ENCODE data around the gene CD3E. TPM values are rescaled to one million over a fixed set of nuclear protein-coding genes. Genes with fewer than 3 reads are reported as not detected.
"Not testable (repeated sequence)": the region's sequence is repeated elsewhere in the genome, so short reads cannot be mapped to it uniquely, and the experiment has no call there.

The CD3E gene
- total RNA-seq, 1 donor from 2014 or later = 9.9 TPM

- intact Hi-C loops (cut with DNase I) = no loop called here
- no peaks in the 10 kb centered on the region for H3K9me3 ChIP-seq
- TF ChIP-seq CTCF (IDR thresholded peaks at IDR 0.05) = no peak
- ATAC-seq (no peak), DNase-seq (no peak)
- H3K4me3 ChIP-seq = no peak overlapping the region
- no peaks in the 10 kb centered on the region for H3K36me3 ChIP-seq
- no peaks in the 10 kb centered on the region for H3K27me3 ChIP-seq (ENCODE audit: low read depth)
- no peak overlapping the region for H3K27ac ChIP-seq
- H3K4me1 ChIP-seq = no peaks in the 10 kb centered on the region
These were observed 2.8 kb upstream of the CD3E start for GRCh38 chr11:118301600-118302195.

GRCh38 chr11:118304227-118304567 is 333 bp upstream of the CD3E start:
- ATAC-seq = no peak
- Histone ChIP-seq H3K27me3 (ENCODE audit: low read depth) (no peaks in the 10 kb centered on the region), H3K4me3 (no peak overlapping the region), H3K9me3 (no peaks in the 10 kb centered on the region), H3K36me3 (no peaks in the 10 kb centered on the region), H3K4me1 (no peaks in the 10 kb centered on the region), H3K27ac (no peak overlapping the region)
- intact Hi-C loops (cut with DNase I) = no loop called here
- no peak for DNase-seq
- no peak for TF ChIP-seq CTCF (IDR thresholded peaks at IDR 0.05)

- intact Hi-C loops (cut with DNase I) = no loop called here
- Histone ChIP-seq H3K27me3 (ENCODE audit: low read depth) (no peaks in the 10 kb centered on the region), H3K27ac (no peak overlapping the region), H3K36me3 (no peaks in the 10 kb centered on the region), H3K4me1 (no peaks in the 10 kb centered on the region), H3K9me3 (no peaks in the 10 kb centered on the region), H3K4me3 (peak overlapping the region; percentile 33)
- DNase-seq (no peak), ATAC-seq (peak in 1 of 2 donors; percentile 32)
- TF ChIP-seq CTCF (IDR thresholded peaks at IDR 0.05) = no peak
These were observed 1.2 kb downstream of the CD3E start for GRCh38 chr11:118305726-118306125.

- Histone ChIP-seq H3K4me1 (no peaks in the 10 kb centered on the region), H3K27me3 (ENCODE audit: low read depth) (no peaks in the 10 kb centered on the region), H3K9me3 (no peaks in the 10 kb centered on the region), H3K4me3 (peak overlapping the region; percentile 5), H3K36me3 (no peaks in the 10 kb centered on the region), H3K27ac (no peak overlapping the region)
- TF ChIP-seq CTCF (IDR thresholded peaks at IDR 0.05) = no peak
- no peak for ATAC-seq
- DNase-seq = no peak
- intact Hi-C loops (cut with DNase I) = no loop called here
These were observed 2.0 kb downstream of the CD3E start for GRCh38 chr11:118306556-118306955.

GRCh38 chr11:118308995-118309528 is 4.5 kb downstream of the CD3E start:
- H3K27me3 ChIP-seq (ENCODE audit: low read depth); intact Hi-C loops (cut with DNase I); H3K4me3 ChIP-seq; H3K36me3 ChIP-seq; ATAC-seq; H3K27ac ChIP-seq; DNase-seq; H3K9me3 ChIP-seq; H3K4me1 ChIP-seq: not testable (repeated sequence)

- no peak for DNase-seq
- Histone ChIP-seq H3K27ac (no peak overlapping the region), H3K27me3 (ENCODE audit: low read depth) (no peaks in the 10 kb centered on the region), H3K4me1 (peaks cover 2% of the 10 kb centered on the region), H3K9me3 (no peaks in the 10 kb centered on the region), H3K36me3 (no peaks in the 10 kb centered on the region), H3K4me3 (no peak overlapping the region)
- no peak for TF ChIP-seq CTCF (IDR thresholded peaks at IDR 0.05)
- ATAC-seq = no peak
- intact Hi-C loops (cut with DNase I) = no loop called here
These were observed 5.7 kb downstream of the CD3E start for GRCh38 chr11:118310271-118310670.
